Measurements from ENCODE around the gene WNT2.
"Not testable (repeated sequence)": the region's sequence is repeated elsewhere in the genome, so short reads cannot be mapped to it uniquely, and the experiment has no call there.

WNT2 gene

GRCh38 chr7:117300506-117300905 lies 22.4 kb downstream of the WNT2 start:
- DNase-seq = not testable (repeated sequence)

- DNase-seq = no peak
Observed at GRCh38 chr7:117297606-117298005, 25.3 kb downstream of the WNT2 start.

GRCh38 chr7:117296066-117296465 lies 26.8 kb downstream of the WNT2 start:
- DNase-seq = no peak

GRCh38 chr7:117285826-117286225 lies 37.0 kb downstream of the WNT2 start:
- DNase-seq = no peak

- no peak for DNase-seq
Observed at GRCh38 chr7:117284692-117285091, 38.2 kb downstream of the WNT2 start.

- DNase-seq = no peak
Observed at GRCh38 chr7:117283779-117284178, 39.1 kb downstream of the WNT2 start.

- no peak for DNase-seq
Observed at GRCh38 chr7:117283371-117283770, 39.5 kb downstream of the WNT2 start.

- no peak for DNase-seq
Observed at GRCh38 chr7:117282239-117282812, 40.5 kb downstream of the WNT2 start.

GRCh38 chr7:117281562-117281961 lies 41.3 kb downstream of the WNT2 start:
- no peak for DNase-seq

GRCh38 chr7:117279931-117280557 lies 42.8 kb downstream of the WNT2 start:
- no peak for DNase-seq

- DNase-seq = no peak
Observed at GRCh38 chr7:117279203-117279602, 43.7 kb downstream of the WNT2 start.

GRCh38 chr7:117278040-117278439 lies 44.8 kb downstream of the WNT2 start:
- no peak for DNase-seq

- no peak for DNase-seq
Observed at GRCh38 chr7:117277576-117277975, 45.3 kb downstream of the WNT2 start.

- DNase-seq = no peak
Observed at GRCh38 chr7:117274951-117275350, 47.9 kb downstream of the WNT2 start.

- no peak for DNase-seq
Observed at GRCh38 chr7:117273814-117274225, 49.0 kb downstream of the WNT2 start.

GRCh38 chr7:117273325-117273724 lies 49.5 kb downstream of the WNT2 start:
- no peak for DNase-seq

GRCh38 chr7:117272017-117272759 lies 50.7 kb downstream of the WNT2 start:
- no peak for DNase-seq

GRCh38 chr7:117271566-117271965 lies 51.3 kb downstream of the WNT2 start:
- DNase-seq = no peak

- no peak for DNase-seq
Observed at GRCh38 chr7:117270371-117270770, 52.5 kb downstream of the WNT2 start.

- no peak for DNase-seq
Observed at GRCh38 chr7:117269886-117270285, 53.0 kb downstream of the WNT2 start.

- DNase-seq = no peak
Observed at GRCh38 chr7:117269417-117269816, 53.4 kb downstream of the WNT2 start.

- DNase-seq = no peak
Observed at GRCh38 chr7:117264716-117265115, 58.1 kb downstream of the WNT2 start.

GRCh38 chr7:117262546-117262945 lies 60.3 kb downstream of the WNT2 start:
- no peak for DNase-seq

GRCh38 chr7:117259615-117260014 lies 63.2 kb downstream of the WNT2 start:
- DNase-seq = no peak
